IPS-11a (cell line): ENCODE data around the gene MYO5C.

Source experiments
- H3K4me3 ChIP-seq: one replicate; pipeline ENCODE4 v1.5.1; 2013; ENCODE audit warnings: low read depth, low read length, control low read depth

The MYO5C gene

DNA sequence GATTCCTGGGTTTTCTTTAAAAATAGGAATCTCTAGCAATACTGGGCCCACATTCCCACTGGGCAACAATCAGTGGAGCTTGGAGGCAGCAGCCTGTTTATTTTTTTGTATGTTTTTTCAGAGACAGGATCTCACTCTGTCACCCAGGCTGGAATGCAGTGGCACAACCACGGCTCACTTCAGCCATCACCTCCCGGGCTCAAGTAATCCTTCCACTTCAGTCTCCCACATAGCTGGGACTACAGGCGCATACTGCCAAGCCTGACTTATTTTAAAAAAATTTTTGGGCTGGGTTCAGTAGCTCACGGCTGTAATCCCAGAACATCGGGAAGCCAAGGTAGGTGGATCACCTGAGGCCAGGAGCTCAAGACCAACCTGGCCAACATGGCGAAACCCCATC is 75.4 kb downstream of the MYO5C start:
- no peak overlapping the region for H3K4me3 ChIP-seq

DNA sequence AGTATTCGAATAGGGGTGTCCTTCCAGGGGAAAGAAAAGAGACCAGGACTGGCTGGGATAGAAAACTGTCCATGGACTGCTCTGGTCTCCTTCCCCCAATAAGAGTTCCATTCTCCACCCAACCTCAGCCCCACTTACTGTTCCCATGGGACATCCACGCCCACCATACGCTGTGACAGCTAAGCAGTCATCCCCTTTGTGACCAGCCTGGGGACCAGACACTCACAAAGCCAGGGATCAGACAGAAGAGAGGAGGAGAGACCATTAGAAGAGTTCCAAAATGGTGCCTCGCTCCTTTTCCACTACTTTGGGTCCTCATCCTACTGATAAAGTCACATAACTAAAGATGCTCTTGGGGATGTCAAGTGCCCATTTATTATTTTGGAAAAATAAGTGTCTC is 76.8 kb downstream of the MYO5C start:
- no peak overlapping the region for H3K4me3 ChIP-seq

- H3K4me3 ChIP-seq = no peak overlapping the region
Measured at GRCh38 chr15:52218371-52218770, 77.2 kb downstream of the MYO5C start.

DNA sequence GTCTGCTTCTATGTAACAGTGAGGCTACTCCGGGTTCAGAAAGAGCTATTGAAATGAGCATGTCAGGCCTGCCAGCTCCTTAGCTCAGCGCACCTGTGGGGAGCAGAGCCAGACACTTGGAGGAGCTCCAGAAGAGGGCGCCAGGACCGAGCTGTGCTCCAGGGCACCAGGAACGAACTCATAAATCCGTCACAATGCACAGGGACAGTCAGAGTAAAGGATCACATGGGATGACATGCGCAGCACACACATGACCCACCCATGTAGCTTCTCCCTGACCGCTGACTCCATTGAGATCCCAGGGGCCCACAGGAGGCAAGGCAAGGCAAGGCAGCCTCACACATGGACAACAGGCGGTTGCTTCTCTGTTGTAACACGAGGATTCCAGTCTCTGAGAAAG is 78.4 kb downstream of the MYO5C start:
- no peak overlapping the region for H3K4me3 ChIP-seq

- no peak overlapping the region for H3K4me3 ChIP-seq
Measured at GRCh38 chr15:52214553-52214952, 81.1 kb downstream of the MYO5C start.

DNA sequence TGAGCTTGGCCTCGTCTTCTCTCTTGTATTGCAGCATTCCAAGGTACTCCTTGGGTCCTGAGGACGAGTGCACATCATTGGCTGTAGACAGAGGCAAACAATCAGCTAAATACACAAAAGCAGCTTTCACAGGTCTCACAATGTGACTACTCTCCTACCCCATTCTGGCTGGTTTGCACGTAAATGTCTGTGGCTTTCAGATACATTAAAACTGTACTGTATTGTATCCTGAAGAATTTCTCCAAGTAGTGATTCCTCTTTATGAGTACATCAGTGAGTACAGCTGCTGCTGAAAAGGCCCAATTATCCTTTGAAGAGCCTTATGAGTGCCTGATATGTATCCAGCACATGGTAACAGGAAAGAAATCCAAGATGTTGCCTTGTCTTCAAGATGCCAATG is 82.4 kb downstream of the MYO5C start:
- no peak overlapping the region for H3K4me3 ChIP-seq

DNA sequence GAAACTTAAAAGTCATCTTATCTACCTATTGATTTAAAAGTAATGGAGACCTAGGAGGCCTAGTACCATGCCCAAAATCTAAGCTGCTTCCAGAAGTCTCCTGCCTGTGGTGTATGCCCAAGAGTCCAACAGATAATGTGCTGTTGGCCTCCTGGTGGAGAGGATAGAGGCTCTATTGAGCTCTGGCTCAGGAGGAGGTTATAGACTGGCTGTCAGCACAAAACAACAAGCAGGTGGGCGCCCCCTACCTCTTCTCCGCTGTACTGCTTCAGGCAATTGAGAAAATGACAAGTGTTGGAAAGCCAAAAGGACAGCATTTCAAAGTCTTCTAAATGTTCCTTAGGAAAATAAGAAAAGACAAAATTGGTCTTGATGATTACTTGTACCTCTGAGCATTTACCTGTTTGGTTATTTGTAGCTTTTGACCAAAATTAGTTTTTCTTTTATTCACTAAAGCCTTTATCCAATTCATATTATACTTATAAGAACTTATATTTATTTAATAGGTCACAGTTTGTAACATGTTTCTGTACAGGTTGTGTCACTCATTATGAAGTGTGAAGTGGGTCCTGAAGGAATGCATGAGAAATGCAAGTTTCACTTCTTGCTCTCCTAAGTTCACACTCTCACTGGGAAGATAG is 87.2 kb downstream of the MYO5C start:
- no peak overlapping the region for H3K4me3 ChIP-seq

DNA sequence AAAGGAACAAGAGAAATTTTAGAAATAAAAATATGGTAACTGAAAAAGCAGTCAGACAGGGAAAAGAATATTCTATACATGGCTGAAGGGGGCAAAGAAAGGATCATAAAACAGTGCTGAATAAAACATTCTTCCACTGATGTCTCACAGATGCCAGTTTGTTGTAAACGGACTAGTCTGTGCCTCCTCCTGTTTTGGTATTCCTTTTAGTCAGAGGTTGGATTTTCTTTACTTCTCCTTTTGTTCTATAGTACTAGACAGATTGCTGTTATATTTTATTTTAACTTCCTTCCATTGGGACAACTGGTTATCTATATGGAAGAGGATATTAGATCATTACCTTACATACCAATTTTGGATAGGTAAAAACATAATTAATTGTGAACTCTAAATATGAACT is 88.4 kb downstream of the MYO5C start:
- no peak overlapping the region for H3K4me3 ChIP-seq

GRCh38 chr15:52206446-52206845 is 89.2 kb downstream of the MYO5C start:
- no peak overlapping the region for H3K4me3 ChIP-seq

DNA sequence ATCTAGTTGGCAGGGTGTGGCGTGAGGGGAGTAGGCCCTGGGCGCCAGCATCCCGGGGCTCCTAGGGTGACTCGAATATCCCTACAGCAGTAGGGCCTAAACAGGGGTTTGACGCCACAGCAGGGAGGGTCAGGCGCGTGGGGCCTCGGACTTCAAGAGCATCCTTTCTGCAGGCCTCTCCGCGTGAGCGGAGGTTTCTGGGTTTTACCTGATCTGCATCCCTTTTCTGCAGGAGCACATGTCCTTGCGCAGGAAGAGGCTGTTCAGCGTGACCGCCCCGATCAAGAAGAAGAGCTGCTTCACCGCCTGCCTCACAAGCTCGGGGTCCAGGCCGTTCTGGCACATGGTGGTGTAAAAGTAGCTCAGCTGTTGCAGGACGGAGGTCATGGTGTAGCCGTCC is 90.9 kb downstream of the MYO5C start:
- H3K4me3 ChIP-seq = no peak overlapping the region

DNA sequence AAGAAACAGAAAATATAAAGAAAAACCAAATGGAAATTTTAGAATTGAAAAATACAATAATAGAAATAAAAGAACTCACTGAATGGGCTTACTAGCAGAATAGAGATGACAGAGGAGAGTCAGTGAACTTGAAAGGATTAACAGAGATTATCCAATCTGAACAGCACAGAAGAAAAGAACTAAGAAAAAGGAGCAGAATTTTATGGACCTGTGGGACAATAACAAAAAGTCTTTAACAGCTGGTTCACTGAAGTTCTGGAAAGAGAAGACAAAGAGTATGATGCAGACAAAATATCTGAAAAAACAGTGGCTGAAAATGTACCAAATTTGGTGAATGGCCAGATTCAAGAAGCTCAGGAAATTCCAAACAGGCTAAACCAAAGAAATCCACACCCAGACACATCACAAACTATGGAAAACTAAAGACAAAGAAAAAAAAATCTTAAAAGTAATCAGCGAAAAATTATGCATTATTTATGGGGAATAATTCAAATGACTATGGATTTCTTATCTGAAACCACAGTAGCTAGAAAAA is 94.7 kb downstream of the MYO5C start:
- H3K4me3 ChIP-seq = no peak overlapping the region

- H3K4me3 ChIP-seq = no peak overlapping the region
Measured at GRCh38 chr15:52199271-52199670, 96.3 kb downstream of the MYO5C start.

DNA sequence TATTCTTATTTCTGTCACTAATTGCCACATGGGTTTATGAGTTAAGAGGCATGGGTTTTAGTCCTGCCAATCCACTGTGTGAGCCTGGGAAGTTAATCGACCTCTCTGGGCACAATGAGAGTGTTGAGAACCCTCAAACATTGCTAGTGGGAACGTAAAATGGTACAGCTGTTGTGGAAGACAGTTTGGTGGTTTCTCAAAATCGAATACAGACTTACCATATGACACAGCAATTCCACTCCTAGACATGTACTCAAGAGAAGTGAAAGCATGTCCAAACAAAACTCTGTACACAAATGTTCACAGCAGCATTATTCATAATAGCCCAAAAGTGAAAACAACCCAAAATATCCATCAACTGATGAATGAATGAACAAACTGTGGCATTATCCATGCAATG is 98.7 kb downstream of the MYO5C start:
- no peak overlapping the region for H3K4me3 ChIP-seq

DNA sequence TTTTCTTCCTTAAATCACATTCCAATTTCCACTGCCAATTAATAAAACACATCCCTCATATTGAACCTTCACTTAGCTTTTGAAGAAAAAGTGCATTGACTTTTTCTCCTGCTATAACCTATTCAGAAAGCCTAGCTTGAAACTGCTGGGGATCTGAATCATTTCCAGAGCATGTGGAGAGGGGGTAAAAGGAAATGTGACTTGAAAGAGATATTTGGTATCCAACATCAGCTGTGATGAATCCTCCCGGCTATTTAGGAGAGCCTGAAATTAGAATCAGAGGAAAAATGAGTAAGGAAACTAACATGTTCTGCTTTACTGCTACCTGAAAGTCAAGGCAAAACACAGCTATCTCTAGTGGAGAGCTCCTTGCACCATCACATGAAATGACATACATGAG is 101.8 kb downstream of the MYO5C start:
- no peak overlapping the region for H3K4me3 ChIP-seq

- H3K4me3 ChIP-seq = no peak overlapping the region
Measured at GRCh38 chr15:52193321-52193720, 102.3 kb downstream of the MYO5C start.

DNA sequence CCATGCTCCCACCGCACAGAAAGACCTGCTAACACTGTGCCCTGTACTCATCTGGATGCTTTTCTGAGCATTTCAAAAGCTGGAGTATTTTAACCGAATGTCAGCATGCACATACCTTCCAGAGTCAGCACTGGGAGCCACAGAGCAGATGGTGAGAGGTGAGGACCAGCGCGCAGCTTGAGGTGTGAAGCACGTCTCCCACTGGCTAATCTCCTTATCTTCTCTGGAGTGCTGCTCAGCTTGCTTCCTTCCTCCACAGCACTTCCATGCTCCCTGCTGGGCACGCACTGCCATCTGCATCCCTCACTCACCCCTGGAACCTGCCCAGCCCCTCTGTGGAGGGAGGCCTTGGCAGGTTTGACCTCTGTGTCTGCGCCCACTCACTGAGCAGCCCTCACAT is 104.4 kb downstream of the MYO5C start, which contains the start of gene GNB5:
Gene GNB5, minus strand, starts transcription at position 186 of the 400 bp plus-strand sequence. CDS start 6,716 bp downstream, outside the sequence.
- H3K4me3 ChIP-seq = no peak within 1 kb of the TSS

GRCh38 chr15:52186651-52187486 is 108.7 kb downstream of the MYO5C start:
- no peak overlapping the region for H3K4me3 ChIP-seq

- H3K4me3 ChIP-seq = no peak overlapping the region
Measured at GRCh38 chr15:52185151-52185561, 110.4 kb downstream of the MYO5C start.

- no peak overlapping the region for H3K4me3 ChIP-seq
Measured at GRCh38 chr15:52184721-52185120, 110.9 kb downstream of the MYO5C start.

GRCh38 chr15:52183562-52184173 is 111.9 kb downstream of the MYO5C start:
- no peak overlapping the region for H3K4me3 ChIP-seq

DNA sequence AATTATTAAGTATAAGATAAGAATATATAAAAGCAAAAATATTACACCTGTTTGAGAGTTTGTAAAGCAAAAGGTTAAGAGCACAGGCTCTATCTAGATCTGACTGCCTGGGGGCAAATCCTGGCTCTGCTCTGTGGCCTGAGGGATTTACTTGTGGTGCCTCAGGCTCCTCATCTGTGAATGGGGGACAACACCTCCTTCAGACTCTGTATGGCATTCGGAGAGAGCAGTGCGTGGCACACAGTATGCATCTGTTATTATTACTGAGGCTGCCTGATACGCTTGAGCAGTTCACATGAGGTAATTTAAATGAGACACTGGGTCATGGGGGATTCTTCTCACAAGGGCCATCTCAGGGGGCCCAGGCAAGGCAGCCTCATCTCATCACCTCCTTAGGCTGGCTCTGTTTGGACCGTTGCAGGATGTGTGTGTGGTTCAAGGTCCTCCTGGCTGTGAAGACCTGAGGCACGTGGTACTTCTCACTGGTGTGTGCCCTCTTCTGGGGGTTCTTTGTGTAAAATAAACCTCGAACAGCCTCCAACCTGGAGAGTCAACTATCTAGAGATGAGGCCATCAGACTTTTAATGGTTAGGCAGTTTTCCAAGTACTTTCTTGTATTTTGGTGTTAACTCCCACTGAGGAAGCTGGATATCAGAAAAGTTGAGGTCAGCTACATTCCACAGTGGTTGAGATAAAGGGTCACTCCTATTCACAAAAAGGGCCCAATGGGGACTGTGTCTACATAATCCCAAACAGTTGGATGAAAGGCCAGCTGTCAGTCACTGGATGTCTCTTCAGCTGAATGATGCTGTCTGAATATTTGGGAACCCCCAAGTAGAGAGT is 113.4 kb downstream of the MYO5C start:
- no peak overlapping the region for H3K4me3 ChIP-seq
